NCI-H226 (cell line): ENCODE measurements around the gene SENP3.
A peak's percentile ranks its signal among the peaks of the same experiment; 100 is the strongest.

Experiments
- DNase-seq: peaks from one replicate; pipeline ENCODE4 v3.0.0-alpha.2; 2015

Gene SENP3

DNA sequence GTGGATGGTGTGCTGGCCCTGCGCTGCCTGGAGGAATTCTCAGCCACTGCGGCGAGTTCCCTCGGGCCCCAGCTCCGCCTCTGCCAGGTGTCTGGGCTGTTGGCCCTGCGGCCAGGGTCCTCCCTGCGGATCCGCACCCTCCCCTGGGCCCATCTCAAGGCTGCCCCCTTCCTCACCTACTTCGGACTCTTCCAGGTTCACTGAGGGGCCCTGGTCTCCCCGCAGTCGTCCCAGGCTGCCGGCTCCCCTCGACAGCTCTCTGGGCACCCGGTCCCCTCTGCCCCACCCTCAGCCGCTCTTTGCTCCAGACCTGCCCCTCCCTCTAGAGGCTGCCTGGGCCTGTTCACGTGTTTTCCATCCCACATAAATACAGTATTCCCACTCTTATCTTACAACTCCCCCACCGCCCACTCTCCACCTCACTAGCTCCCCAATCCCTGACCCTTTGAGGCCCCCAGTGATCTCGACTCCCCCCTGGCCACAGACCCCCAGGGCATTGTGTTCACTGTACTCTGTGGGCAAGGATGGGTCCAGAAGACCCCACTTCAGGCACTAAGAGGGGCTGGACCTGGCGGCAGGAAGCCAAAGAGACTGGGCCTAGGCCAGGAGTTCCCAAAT lies 4.5 kb upstream of the SENP3 start:
- no peak for DNase-seq

DNA sequence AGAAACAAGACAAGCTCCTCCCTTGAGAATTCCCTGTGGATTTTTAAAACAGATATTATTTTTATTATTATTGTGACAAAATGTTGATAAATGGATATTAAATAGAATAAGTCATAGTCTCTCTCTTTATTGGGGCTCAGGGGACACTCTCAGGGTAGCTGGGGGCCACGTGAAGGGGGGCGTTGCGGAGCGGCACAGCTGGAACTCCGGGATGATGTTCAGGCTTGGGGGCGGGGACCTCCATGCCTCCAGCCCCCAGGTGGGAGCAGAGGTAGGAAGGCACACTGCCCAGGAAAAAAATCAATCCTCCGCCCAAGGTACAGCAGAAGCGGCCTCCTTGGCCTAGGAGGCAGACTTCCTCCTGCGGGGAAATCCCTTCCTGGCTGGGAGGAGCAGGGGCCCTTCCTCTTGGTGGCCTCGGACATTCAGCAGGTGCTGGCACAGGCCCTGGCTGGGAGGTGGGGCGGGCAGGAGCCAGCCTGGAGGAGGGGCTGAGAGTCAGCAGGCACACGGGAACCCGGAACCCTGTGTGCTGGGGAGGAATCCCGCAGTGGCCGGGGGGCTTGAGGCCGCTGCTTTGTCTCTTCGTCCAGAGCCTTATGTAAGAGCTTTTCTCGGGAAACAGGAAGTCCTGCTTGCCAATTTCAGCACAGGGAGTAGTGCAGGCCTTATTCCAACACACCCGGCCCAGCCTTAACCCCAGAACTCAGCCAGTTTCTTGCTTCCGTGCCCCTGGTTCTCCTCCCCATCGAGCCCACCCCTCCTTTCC lies 3.8 kb upstream of the SENP3 start:
- DNase-seq, result peak; percentile 68

DNA sequence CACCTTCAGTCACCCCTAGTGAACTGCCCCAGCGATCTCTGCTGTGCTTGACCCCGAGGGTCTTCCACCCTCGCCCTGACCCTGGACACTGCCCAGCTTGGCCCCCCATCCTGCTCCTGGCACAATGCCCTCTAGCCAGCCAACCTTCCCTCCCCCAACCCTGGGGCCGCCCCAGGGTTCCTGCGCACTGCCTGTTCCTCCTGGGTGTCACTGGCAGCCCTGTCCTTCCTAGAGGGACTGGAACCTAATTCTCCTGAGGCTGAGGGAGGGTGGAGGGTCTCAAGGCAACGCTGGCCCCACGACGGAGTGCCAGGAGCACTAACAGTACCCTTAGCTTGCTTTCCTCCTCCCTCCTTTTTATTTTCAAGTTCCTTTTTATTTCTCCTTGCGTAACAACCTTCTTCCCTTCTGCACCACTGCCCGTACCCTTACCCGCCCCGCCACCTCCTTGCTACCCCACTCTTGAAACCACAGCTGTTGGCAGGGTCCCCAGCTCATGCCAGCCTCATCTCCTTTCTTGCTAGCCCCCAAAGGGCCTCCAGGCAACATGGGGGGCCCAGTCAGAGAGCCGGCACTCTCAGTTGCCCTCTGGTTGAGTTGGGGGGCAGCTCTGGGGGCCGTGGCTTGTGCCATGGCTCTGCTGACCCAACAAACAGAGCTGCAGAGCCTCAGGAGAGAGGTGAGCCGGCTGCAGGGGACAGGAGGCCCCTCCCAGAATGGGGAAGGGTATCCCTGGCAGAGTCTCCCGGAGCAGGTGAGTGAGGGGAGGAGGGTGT lies 3.0 kb upstream of the SENP3 start, which contains the start of gene TNFSF13:
TSS of gene TNFSF13 (plus strand) at position 207 of the 776 bp plus-strand sequence. CDS start at position 497, 290 bp downstream.
- DNase-seq, result no peak

DNA sequence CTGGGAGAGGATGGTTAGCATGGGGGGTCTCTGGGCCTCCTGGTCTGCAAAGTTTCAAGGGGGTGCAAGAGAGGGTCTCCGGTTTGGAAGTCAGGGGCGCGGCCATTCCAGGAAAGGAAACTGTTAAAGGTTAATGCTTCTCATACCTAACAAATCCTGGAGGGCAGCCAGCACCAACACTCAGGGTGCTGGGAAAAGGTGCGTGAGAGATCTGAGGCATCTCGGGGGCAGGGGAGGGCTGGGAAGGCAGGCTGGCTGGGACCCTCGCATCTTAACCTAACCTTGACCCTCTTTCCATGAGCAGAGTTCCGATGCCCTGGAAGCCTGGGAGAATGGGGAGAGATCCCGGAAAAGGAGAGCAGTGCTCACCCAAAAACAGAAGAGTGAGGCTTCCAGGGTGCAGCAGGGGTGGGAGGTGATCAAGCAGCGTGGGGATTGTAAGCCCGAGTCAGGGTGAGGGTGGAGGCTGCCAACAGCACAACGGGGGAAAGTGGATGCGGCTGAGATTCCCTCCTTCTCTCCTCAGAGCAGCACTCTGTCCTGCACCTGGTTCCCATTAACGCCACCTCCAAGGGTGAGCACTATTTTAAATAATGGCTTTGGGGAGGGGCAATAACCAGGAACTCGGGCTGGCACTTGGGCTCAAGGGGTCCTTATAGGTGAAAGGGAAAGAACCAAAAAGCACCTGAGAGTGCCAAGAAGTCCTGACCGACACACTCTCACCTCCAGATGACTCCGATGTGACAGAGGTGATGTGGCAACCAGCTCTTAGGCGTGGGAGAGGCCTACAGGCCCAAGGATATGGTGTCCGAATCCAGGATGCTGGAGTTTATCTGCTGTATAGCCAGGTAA lies 2.2 kb upstream of the SENP3 start:
- DNase-seq, result no peak

DNA sequence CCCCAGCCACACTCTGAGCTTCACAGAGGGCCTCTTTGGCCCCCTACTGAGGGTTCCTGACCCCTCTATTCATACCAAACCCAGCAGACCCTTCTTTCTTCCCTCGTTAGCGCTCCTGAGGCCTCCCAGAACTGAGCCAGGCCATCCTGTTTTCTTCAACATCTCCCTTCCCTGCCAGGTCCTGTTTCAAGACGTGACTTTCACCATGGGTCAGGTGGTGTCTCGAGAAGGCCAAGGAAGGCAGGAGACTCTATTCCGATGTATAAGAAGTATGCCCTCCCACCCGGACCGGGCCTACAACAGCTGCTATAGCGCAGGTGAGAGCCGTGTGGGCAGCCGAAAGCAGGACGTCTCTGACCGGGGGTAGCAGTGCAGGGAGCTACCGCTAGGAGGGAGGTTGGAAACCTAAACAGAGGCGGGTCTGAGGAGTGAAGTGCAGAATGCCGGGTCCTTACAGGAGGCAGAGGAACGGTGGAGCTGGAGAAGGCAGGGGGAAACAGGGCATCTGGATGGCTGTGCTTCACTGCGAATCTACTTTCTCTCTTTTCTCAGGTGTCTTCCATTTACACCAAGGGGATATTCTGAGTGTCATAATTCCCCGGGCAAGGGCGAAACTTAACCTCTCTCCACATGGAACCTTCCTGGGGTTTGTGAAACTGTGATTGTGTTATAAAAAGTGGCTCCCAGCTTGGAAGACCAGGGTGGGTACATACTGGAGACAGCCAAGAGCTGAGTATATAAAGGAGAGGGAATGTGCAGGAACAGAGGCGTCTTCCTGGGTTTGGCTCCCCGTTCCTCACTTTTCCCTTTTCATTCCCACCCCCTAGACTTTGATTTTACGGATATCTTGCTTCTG lies 1.3 kb upstream of the SENP3 start:
- DNase-seq, result peak; percentile 53

DNA sequence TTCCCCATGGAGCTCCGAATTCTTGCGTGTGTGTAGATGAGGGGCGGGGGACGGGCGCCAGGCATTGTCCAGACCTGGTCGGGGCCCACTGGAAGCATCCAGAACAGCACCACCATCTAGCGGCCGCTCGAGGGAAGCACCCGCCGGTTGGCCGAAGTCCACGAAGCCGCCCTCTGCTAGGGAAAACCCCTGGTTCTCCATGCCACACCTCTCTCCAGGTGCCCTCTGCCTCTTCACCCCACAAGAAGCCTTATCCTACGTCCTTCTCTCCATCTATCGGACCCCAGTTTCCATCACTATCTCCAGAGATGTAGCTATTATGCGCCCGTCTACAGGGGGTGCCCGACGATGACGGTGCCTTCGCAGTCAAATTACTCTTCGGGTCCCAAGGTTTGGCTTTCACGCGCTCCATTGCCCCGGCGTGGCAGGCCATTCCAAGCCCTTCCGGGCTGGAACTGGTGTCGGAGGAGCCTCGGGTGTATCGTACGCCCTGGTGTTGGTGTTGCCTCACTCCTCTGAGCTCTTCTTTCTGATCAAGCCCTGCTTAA lies 617 bp upstream of the SENP3 start:
- DNase-seq, result peak; percentile 76

DNA sequence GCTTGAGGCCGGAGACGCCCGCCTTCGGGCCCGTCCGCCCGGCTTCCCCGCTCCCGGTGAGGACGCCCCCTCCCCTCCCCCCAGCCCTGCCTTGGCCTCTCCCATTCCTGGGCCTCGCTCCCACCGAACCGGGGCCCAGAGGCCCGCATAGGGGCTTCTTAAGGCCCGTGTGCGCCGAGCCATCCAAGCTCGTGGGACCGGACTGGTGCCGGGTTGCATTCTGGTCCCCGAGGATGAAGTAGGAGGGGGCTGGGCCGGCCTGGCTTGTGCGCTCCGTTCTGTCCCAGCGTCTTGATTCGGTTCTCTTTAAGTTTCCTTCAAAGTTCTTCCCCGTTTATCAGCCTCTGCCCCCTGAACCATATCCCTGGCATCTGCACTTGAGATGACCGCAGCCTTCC lies 488 bp downstream of the SENP3 start:
- DNase-seq, result no peak

DNA sequence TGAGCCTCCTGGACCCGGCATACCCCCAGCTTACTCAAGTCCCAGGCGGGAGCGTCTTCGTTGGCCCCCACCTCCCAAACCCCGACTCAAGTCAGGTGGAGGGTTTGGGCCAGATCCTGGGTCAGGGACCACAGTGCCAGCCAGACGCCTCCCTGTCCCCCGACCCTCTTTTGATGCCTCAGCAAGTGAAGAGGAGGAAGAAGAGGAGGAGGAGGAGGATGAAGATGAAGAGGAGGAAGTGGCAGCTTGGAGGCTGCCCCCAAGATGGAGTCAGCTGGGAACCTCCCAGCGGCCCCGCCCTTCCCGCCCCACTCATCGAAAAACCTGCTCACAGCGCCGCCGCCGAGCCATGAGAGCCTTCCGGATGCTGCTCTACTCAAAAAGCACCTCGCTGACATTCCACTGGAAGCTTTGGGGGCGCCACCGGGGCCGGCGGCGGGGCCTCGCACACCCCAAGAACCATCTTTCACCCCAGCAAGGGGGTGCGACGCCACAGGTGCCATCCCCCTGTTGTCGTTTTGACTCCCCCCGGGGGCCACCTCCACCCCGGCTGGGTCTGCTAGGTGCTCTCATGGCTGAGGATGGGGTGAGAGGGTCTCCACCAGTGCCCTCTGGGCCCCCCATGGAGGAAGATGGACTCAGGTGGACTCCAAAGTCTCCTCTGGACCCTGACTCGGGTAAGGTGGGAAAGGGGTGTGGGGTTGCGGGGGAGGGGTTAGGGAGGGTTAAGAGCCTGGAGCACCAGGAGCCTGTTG lies 1.6 kb downstream of the SENP3 start:
- DNase-seq, result no peak

DNA sequence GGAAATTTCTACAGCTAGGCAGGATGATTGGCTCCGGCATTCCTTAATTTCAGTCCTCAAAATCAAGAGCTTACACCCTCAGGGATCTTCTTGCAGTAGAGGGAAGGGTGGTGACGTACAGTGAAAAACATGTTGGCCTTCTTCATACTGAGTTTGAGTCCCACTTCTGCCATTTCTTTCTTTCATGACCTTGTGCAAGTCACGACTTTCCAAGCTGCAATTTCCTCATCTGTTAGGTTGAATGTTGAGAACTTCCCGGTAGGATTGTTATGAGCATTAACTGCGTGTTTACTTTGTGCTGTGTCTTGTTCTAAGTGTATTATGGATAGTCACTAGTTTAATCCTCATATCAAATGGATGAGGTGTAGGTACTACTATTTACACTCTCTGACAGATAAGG lies 7.9 kb downstream of the SENP3 start:
- no peak for DNase-seq

DNA sequence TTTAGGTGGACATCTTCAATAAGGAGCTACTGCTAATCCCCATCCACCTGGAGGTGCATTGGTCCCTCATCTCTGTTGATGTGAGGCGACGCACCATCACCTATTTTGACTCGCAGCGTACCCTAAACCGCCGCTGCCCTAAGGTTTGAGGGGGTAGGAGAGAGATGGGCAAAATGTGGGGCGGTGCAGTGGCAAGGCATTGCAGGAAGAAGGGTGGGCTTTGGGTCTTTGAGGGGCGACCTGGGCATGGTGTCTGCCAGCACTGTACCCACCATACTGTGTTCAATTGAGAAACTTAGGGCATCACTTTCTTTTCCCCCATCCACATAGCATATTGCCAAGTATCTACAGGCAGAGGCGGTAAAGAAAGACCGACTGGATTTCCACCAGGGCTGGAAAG lies 8.6 kb downstream of the SENP3 start:
- no peak for DNase-seq

DNA sequence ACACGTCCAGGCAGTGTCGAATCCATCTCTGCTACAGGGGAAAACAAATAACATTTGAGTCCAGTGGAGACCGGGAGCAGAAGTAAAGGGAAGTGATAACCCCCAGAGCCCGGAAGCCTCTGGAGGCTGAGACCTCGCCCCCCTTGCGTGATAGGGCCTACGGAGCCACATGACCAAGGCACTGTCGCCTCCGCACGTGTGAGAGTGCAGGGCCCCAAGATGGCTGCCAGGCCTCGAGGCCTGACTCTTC lies 10.5 kb downstream of the SENP3 start:
- DNase-seq, result peak; percentile 99

DNA sequence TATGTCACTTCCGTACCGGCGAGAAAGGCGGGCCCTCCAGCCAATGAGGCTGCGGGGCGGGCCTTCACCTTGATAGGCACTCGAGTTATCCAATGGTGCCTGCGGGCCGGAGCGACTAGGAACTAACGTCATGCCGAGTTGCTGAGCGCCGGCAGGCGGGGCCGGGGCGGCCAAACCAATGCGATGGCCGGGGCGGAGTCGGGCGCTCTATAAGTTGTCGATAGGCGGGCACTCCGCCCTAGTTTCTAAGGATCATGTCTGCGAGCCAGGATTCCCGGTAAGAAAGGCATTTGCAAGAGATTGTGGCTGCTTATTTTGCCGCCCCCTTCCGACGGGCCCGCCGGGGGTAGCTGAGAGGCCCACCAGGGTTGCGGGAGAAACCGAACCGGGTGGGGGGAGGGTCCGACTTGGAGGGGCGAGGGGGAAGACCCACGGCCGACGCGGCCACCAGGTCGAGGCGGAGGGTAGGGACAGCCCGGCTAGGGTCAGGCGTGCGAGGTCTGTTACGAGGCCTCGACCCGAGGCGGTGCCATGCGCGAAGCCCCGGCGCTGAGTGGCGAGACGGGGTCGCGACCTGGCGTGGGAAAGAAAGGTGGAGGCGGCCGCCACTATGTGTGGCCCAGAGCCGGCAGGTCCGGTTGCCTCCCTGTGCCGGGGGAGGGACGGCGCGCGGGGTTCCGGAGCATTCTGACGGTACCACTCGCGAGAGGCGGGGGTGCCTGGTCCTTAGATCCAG lies 11.0 kb downstream of the SENP3 start:
- DNase-seq, result no peak

DNA sequence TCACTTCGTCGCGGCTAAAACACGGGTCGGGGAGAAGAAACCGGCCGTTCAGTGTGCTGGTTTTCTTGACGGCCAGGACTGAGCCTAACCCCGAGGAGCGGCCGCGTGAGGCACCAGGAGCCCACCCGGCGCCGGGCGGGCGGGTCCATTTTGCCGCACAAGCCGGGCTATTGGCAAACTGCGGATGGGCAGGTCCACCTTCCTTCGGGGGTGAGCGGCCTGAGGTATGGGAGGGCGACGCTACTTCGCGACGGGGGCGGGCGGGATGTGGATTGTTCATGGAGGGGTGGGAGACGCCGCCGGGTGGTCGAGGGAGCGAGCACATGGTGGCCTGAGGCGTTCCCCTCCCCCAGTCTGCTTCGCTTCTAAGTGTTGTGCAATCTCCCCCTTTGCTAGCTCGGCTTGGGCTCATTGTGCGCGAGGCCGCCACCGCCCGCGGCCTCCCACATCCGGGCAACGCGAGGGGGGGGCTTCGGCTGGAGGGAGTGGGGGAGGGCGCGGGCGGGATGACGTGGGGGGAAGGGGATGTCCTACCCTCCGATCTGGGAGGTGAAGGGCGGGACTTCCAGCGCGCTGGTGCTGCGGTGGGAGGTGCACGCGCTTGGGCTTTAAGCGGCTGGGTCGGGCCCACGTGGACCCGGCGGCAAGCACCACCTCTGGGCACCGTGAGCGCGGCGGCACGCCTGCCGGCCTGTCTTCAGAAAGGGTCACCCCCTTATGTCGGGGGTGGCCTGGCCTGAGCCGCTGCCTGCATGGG lies 11.8 kb downstream of the SENP3 start:
- DNase-seq, result peak; percentile 86

DNA sequence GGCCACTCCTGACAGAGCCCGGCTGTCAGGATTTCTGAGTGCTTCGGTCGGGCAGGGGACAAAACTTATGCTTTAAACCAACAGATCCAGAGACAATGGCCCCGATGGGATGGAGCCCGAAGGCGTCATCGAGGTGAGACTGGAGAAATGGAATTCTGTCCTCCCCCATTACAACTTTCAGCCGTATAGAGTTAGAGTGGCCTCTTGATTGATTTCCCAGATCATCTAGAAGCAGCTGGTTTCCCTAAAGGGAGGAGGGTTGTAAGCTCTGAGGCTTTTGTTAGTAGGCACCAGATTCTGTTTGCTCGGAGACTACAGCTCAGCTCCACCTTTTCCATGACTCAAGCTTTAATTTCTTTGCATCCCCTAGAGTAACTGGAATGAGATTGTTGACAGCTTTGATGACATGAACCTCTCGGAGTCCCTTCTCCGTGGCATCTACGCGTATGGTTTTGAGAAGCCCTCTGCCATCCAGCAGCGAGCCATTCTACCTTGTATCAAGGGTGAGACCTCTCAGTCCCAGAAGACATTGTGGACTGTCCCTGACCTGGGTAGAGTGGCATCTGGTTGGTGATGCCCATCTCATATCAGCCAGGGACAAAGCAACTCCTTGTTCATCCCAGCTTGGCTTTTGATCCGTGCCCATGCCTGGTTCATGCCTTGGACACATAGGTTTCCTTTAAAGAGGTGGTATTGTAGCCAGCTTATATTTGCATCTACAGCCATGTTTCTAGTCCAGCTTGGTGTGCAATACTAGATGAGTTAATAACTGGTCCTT lies 12.6 kb downstream of the SENP3 start:
- no peak for DNase-seq

DNA sequence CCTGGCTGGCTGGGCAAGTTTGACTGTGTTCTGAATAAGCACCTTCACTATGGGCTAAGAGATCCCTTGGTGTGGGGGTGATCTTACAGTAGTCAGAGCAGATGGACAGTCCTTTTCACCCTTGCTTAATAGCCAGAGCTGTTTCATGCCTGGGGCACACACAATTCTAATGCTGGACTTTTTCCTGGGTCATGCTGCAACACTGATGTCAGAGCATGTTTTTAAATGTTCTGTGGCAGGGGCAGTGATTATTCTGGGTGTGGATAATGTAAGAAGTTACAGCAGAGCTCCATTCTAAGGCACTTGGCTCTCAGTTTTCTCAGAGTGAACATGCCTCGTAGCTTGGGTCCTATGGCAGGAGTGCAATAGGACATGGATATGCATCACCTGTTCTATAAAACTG lies 13.8 kb downstream of the SENP3 start:
- no peak for DNase-seq

DNA sequence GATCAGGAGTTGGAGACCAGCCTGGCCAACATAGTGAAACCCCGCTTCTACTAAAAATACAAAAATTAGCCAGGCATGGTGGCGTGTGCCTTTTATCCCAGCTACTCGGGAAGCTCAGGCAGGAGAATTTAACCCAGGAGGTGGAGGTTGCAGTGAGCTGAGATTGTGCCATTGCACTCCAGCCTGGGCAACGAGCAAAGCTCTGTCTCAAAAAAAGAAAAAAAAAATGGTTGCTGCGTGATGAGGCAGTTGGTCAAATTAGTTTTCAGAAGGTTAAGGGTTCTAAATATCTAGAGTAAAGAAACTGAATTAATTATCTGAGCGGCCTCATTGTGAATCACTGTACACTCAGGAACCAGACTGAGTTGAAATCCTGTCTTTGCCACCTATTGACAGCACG lies 14.2 kb downstream of the SENP3 start:
- DNase-seq, result no peak

DNA sequence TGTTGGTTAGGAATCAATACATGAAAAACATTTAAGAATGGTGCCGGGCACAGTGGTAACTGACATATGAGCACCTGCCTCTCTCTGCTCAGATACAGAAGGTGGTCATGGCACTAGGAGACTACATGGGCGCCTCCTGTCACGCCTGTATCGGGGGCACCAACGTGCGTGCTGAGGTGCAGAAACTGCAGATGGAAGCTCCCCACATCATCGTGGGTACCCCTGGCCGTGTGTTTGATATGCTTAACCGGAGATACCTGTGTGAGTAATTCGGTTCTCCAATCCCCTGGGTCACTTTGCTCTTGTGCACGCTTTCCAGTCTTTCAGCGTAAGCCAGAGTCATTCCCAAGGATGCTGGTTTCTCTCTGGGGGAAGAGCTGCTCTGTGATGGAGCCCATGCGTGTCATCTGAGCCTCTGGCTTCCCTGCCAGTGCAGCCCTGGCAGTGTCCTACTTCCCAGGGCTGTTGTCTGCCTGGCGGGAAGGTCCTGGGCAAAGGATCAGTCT lies 14.8 kb downstream of the SENP3 start:
- DNase-seq, result no peak
